D341Med (cell line): ENCODE results near the gene GABRG3.
"Not testable (repeated sequence)": the region's sequence is repeated elsewhere in the genome, so short reads cannot be mapped to it uniquely, and the experiment has no call there.

Experiments used
- DNase-seq: peaks from one replicate; pipeline ENCODE4 v3.0.0; 2012; ENCODE audit warnings: low spot score

Gene GABRG3

GRCh38 chr15:27341780-27342343, 370.9 kb downstream of the GABRG3 start:
- DNase-seq, result no peak

GRCh38 chr15:27342991-27343390, 372.0 kb downstream of the GABRG3 start:
- no peak for DNase-seq

GRCh38 chr15:27352136-27352535, 381.2 kb downstream of the GABRG3 start:
- DNase-seq, result peak; percentile 66

DNA sequence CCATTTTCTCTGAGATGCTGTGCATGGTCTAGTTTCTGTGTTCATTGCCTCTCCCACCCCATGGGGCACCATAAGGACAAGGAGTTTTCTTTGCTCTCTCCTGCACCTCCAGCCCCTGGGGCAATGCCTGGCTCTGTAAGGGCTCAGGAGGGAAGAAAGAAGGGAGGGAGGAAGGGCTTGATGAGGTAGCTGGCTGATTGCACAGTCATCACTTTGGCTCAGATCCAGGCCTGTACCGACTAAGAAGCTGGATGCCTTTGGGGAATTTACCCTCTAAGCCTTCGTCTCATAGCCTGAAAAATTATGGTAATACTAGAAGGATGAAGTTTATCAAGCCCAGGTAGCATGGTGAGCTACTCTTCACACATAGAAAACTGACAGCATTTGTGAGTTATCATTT, 382.9 kb downstream of the GABRG3 start:
- peak; percentile 60 for DNase-seq

DNA sequence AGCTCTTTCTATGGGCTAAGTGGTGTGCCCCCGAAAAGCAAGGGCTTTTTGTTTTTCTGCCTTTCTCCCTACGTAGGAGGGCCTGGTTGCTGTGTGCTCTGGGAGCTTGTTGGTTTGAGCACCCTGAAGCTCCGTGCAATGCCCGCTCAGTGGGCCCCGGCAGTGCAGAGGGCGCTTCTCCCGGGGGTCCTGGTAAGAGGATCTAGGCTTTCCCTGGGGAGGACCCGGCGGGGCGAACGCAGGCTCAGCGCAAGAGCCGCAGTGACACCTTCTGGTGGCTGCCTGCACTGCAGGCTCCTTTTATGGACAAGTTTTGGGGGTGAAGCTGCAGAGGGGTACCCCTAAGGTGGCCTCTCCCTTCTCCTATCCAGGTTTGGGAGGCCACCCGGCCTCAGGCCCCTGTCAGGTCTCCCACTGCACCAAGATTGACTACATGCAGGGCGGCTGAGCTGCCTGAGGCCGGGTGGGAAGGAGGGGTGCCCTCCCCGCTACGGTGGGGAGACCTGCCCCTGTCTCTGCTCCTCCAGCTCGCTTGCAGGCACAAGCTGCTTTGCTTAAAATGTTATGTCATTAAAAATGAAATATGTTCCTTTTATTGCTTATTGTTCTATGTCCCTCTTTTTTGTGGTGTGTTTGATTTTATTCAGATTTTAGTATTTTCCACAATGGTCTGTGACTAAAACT, 387.9 kb downstream of the GABRG3 start:
- DNase-seq, result peak; percentile 86

DNA sequence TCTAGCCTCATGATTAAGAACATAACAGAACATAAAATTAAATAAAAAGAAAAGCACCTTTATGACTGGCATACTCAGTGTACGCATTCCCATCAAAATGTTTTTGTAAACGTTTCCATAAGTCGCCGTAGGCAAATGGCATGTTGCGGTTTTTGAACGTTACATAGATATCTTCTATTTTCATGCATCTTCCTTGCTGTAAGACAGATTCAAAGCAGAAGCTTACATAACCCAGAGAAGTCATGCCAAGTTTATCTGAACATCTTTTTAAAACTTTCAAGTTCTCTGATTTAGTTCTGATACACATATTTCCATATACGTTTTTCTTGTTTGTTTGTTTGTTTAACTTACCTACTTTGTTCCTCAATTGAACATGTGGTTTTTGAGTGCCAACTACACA, 388.6 kb downstream of the GABRG3 start:
- DNase-seq, result no peak

DNA sequence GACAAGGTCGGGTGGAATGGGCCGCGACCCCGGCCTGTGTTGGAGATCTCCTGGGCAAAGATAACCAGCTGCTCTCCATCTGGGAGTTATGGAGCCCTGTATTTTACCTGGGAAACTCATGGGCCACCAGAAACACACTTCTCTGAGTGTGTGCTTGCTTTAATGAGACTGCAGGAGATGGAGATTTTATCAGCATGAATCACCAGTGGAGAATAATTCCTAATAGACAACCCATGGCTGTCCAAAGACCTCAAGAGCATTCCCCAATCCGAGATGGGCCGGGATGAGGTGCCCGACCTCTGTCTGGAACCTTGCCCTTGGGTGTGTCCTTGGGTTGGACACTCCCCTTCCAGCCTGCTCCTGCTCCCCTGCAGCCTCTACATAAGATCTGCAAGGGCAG, 389.3 kb downstream of the GABRG3 start:
- no peak for DNase-seq

GRCh38 chr15:27361438-27361837, 390.5 kb downstream of the GABRG3 start:
- DNase-seq, result no peak

DNA sequence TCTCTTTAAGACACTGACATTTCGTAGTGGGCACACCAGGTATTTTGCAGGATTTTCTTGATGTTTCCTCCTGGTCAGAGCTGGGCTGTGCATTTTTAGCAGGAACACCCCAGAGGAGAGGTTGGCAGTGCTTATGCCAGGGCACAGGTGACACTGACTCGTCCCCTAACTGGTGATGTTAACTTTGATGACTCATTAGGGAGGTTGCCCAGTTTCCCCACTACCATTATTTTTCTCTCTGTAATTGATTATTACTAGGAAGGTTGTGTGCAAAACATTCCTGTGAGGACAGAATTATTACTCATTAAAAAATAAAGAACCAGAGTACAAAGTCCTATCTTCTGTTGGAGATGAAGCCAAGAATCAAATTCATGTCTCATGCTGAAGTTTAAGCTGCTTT, 394.5 kb downstream of the GABRG3 start:
- DNase-seq, result no peak

DNA sequence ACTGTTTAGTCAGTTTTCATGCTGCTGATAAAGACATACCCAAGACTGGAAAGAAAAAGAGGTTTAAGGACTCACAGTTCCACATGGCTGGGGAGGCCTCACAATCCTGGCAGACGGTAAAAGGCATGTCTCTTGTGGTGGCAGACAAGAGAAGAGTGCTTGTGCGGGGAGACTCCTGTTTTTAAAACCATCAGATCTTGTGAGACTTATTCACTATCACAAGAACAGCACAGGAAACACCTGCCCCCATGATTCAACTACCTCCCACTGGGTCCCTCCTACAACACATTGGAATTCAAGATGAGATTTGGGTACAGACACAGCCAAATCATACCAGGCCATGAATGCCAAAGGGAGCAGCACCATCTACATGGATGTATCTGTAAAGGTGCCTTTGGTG, 406.4 kb downstream of the GABRG3 start:
- DNase-seq, result not testable (repeated sequence)

- no peak for DNase-seq
These were observed 411.5 kb downstream of the GABRG3 start for GRCh38 chr15:27382361-27383025.

- DNase-seq, result no peak
These were observed 412.7 kb downstream of the GABRG3 start for GRCh38 chr15:27383726-27384125.

- no peak for DNase-seq
These were observed 421.2 kb downstream of the GABRG3 start for GRCh38 chr15:27392163-27392562.

- DNase-seq, result no peak
These were observed 425.5 kb downstream of the GABRG3 start for GRCh38 chr15:27396521-27396920.

GRCh38 chr15:27396996-27397395, 426.0 kb downstream of the GABRG3 start:
- DNase-seq, result no peak

- no peak for DNase-seq
These were observed 427.7 kb downstream of the GABRG3 start for GRCh38 chr15:27398631-27399161.

DNA sequence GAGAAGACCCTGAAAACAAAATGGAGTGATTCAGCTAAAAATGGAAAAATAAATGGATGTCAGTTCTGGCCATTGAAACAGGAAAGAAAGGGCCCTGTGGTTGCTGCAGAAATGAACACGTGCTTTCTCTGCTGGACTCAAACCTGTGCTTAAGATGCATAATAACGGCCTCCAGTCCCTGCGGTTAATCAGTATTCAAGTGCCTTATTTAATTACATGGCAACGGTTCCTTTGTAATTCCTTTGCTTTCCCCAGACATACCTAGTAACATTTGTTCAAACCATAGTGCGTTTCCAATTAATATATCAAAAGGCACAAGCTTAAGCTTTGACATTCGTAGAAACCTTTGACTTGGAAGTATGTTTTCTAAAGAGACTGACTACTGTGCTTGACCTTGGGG, 428.3 kb downstream of the GABRG3 start:
- DNase-seq, result no peak

- DNase-seq, result no peak
These were observed 430.5 kb downstream of the GABRG3 start for GRCh38 chr15:27401471-27401870.

GRCh38 chr15:27408428-27408827, 437.4 kb downstream of the GABRG3 start:
- DNase-seq, result no peak

DNA sequence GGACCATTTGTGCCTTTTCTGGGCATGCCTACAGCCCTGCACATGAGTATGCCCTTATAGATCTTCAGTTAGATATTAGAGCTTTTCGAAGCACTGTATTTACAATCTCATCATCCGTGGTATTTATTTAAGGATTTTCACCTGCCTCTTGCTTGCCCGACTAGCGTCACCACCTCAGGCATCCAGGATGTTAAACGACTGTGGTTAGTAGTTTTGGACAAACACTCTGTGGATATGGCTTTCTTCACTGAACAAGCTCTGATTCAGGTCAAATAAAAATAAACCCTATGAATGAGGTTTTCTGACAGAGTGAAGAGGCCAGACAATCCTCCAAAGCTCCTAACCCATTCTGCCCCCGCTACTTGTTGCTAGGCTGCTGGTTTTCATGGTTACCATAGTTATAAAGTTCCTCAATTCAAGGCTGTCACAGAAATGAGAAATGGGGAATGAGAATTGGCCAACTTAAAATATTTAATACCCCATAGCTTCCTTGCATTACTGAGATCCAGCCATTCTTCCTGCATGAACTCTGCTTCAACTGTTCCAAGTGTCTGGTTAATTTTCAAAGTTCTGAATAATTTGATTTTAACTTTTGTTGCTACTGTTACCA, 440.1 kb downstream of the GABRG3 start:
- DNase-seq, result no peak

DNA sequence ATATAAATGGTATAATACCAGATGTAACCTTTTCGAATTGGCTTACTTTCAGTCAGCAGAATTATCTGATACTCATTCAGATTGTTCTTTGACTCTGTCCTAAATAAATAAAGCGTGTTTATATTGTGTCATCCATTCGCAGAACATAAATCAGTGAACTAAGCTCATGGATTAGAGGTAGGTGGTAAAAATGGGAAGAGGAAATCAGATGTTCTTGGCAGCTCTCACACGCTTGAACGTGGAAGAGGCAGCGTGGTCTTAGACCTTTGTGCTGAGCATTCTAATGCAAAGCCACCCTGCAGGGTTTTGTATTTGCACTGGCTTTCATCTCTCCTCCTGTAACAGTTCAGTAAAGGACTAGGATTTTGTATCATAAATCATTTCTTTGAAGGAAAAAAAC, 441.4 kb downstream of the GABRG3 start:
- no peak for DNase-seq

GRCh38 chr15:27414168-27414870, 443.3 kb downstream of the GABRG3 start:
- DNase-seq, result no peak
